ENCODE measurements around the gene TIGD3.

The TIGD3 gene

GRCh38 chr11:65310736-65311135 lies 43.8 kb upstream of the TIGD3 start:
- Histone ChIP-seq H3K9me3 (ENCODE audit: insufficient read depth, low read length) (no peaks in the 10 kb centered on the region), H2AFZ (ENCODE audit: low read depth, low read length, severe bottlenecking) (no peak overlapping the region), H3K4me3 (ENCODE audit: insufficient read depth, low read length, poor library complexity, severe bottlenecking) (no peak overlapping the region), H3F3A (ENCODE audit: insufficient read depth) (no peaks in the 10 kb centered on the region), H4K20me1 (ENCODE audit: low read depth, low read length) (no peaks in the 10 kb centered on the region), H3K4me2 (ENCODE audit: low read depth, low read length, poor library complexity, severe bottlenecking) (no peak overlapping the region), H3K9ac (ENCODE audit: low read length) (no peak overlapping the region), H3K36me3 (ENCODE audit: low read length) (no peaks in the 10 kb centered on the region), H3K9me2 (replicated peaks; ENCODE audit: insufficient read depth, low read length) (no peaks in the 10 kb centered on the region), H3K79me2 (ENCODE audit: insufficient read depth, low read length) (no peaks in the 10 kb centered on the region), H3K27me3 (ENCODE audit: low read length) (no peaks in the 10 kb centered on the region), H3K27ac (ENCODE audit: low read depth, low read length) (no peak overlapping the region)
- TF ChIP-seq, protein P1, sequence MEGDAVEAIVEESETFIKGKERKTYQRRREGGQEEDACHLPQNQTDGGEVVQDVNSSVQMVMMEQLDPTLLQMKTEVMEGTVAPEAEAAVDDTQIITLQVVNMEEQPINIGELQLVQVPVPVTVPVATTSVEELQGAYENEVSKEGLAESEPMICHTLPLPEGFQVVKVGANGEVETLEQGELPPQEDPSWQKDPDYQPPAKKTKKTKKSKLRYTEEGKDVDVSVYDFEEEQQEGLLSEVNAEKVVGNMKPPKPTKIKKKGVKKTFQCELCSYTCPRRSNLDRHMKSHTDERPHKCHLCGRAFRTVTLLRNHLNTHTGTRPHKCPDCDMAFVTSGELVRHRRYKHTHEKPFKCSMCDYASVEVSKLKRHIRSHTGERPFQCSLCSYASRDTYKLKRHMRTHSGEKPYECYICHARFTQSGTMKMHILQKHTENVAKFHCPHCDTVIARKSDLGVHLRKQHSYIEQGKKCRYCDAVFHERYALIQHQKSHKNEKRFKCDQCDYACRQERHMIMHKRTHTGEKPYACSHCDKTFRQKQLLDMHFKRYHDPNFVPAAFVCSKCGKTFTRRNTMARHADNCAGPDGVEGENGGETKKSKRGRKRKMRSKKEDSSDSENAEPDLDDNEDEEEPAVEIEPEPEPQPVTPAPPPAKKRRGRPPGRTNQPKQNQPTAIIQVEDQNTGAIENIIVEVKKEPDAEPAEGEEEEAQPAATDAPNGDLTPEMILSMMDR (IDR thresholded peaks at IDR 0.05; ENCODE audit: insufficient read depth, low read length, poor library complexity, severe bottlenecking), result no peak
- no peak for TF ChIP-seq EZH2phosphoT487 (conservative IDR thresholded peaks at IDR 0.05; ENCODE audit: low read length)

DNA sequence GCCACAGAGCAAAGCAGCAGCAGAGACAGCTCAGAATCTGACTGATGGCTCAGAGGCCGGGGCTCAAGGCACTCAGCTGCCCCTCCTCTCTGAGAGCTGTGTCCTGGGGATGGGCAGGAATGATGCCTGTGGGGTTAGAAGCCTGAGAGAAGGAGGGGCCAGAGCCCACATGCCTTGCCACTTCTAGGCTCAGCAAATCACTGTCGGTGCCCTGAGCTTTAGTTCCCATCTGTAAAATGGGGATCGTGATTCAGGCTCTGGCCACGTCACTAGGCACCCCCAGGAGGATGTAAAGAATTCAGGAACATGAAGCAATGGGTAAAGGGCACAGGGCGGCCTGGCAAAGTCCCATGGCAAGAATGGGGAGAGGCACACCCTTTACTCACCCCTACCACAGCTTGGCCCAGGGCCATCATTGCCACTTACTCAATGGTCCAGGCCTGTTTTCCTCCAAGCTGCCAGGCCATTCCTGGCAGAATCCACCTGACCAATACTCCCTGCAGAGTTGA lies 43.3 kb upstream of the TIGD3 start:
- Histone ChIP-seq H3K79me2 (ENCODE audit: insufficient read depth, low read length) (no peaks in the 10 kb centered on the region), H4K20me1 (ENCODE audit: low read depth, low read length) (no peaks in the 10 kb centered on the region), H3F3A (ENCODE audit: insufficient read depth) (no peaks in the 10 kb centered on the region), H3K27ac (ENCODE audit: low read depth, low read length) (no peak overlapping the region), H2AFZ (ENCODE audit: low read depth, low read length, severe bottlenecking) (no peak overlapping the region), H3K9me3 (ENCODE audit: insufficient read depth, low read length) (no peaks in the 10 kb centered on the region), H3K9me2 (replicated peaks; ENCODE audit: insufficient read depth, low read length) (no peaks in the 10 kb centered on the region), H3K9ac (ENCODE audit: low read length) (no peak overlapping the region), H3K27me3 (ENCODE audit: low read length) (no peaks in the 10 kb centered on the region), H3K4me3 (ENCODE audit: insufficient read depth, low read length, poor library complexity, severe bottlenecking) (no peak overlapping the region), H3K36me3 (ENCODE audit: low read length) (no peaks in the 10 kb centered on the region), H3K4me2 (ENCODE audit: low read depth, low read length, poor library complexity, severe bottlenecking) (no peak overlapping the region)
- TF ChIP-seq, protein P1 (IDR thresholded peaks at IDR 0.05; ENCODE audit: insufficient read depth, low read length, poor library complexity, severe bottlenecking), result no peak
- TF ChIP-seq EZH2phosphoT487 (conservative IDR thresholded peaks at IDR 0.05; ENCODE audit: low read length), result no peak

- Histone ChIP-seq H3K9ac (ENCODE audit: low read length) (peak within 1 kb of the TSS; percentile 69), H3K79me2 (ENCODE audit: insufficient read depth, low read length) (no peaks in the 10 kb centered on the region)
These were observed 39.9 kb upstream of the TIGD3 start, which contains the start of gene CDC42EP2 for GRCh38 chr11:65314501-65315203. Gene CDC42EP2, plus strand, starts transcription at chr11:65314866. Its CDS starts 6,033 bp downstream, at chr11:65320899.

More at GRCh38 chr11:65314501-65315203, 39.9 kb upstream of the TIGD3 start, which contains the start of gene CDC42EP2:
- no peak within 1 kb of the TSS for H3K27ac ChIP-seq (ENCODE audit: low read depth, low read length)
- no peaks in the 10 kb centered on the region for H3K9me2 ChIP-seq (replicated peaks; ENCODE audit: insufficient read depth, low read length)
- peak within 1 kb of the TSS; percentile 72 for H2AFZ ChIP-seq (ENCODE audit: low read depth, low read length, severe bottlenecking)
- peak within 1 kb of the TSS; percentile 56 for H3K4me3 ChIP-seq (ENCODE audit: insufficient read depth, low read length, poor library complexity, severe bottlenecking)
- no peaks in the 10 kb centered on the region for H3K36me3 ChIP-seq (ENCODE audit: low read length)
- H3K4me2 ChIP-seq (ENCODE audit: low read depth, low read length, poor library complexity, severe bottlenecking), result peak within 1 kb of the TSS; percentile 93
- H3K9me3 ChIP-seq (ENCODE audit: insufficient read depth, low read length), result no peaks in the 10 kb centered on the region
- 0 out of 2 replicates have a peak, but pooled peaks cover 4% of the 10 kb centered on the region for H3F3A ChIP-seq (ENCODE audit: insufficient read depth)
- TF ChIP-seq EZH2phosphoT487 (conservative IDR thresholded peaks at IDR 0.05; ENCODE audit: low read length), result no peak
- TF ChIP-seq, protein P1 (IDR thresholded peaks at IDR 0.05; ENCODE audit: insufficient read depth, low read length, poor library complexity, severe bottlenecking), result no peak
- no peaks in the 10 kb centered on the region for H3K27me3 ChIP-seq (ENCODE audit: low read length)
- H4K20me1 ChIP-seq (ENCODE audit: low read depth, low read length), result no peaks in the 10 kb centered on the region

Data from SU-DHL-6 (cell line).